Left lung (tissue), 10 donors: ENCODE results near the gene ITPK1. TPM values are rescaled to one million over a fixed set of nuclear protein-coding genes. Genes with fewer than 3 reads are reported as not detected.

Experiments used
- ATAC-seq: fragments of 200-7000 bp; cut with Tn5 transposase; one replicate; pipeline ENCODE4 v1.9.1; 2020; ENCODE audit warnings: moderate library complexity
- DNase-seq, 4 donors: peaks; one replicate each; pipeline ENCODE4 v3.0.0-alpha.2; 2013 to 2020
- H3K27ac ChIP-seq, 2 donors: fragments of 200-600 bp; sonication (generic) in 1 of 2; one replicate each; pipeline versions ENCODE4 v1.5.0 to v1.8.0; 2020 to 2021
- H3K27me3 ChIP-seq, 2 donors: fragments of 200-600 bp; sonication (generic) in 1 of 2; one replicate each; pipeline versions ENCODE4 v1.5.0 to v1.8.0; 2020 to 2021
- H3K36me3 ChIP-seq, 2 donors: fragments of 200-600 bp; sonication (generic) in 1 of 2; one replicate each; pipeline versions ENCODE4 v1.5.0 to v1.8.0; 2020 to 2021
- H3K4me1 ChIP-seq, 2 donors: fragments of 200-600 bp; one replicate each; pipeline ENCODE4 v1.8.0; 2021
- H3K4me3 ChIP-seq, 2 donors: fragments of 200-600 bp; sonication (generic) in 1 of 2; one replicate each; pipeline versions ENCODE4 v1.5.0 to v1.8.0; 2020 to 2021; ENCODE audit warnings: mild to moderate bottlenecking in 1 of 2
- H3K9me3 ChIP-seq, 2 donors: fragments of 200-600 bp; sonication (generic) in 1 of 2; one replicate each; pipeline versions ENCODE4 v1.5.0 to v1.8.0; 2020 to 2021
- CTCF ChIP-seq, 2 donors: fragments of 200-600 bp; sonication (generic) in 1 of 2; IDR thresholded peaks; one replicate each; pipeline versions ENCODE4 v1.5.0 to v1.8.0; 2021; ENCODE audit warnings: antibody characterized with exemption in 2 of 2
- intact Hi-C, 2 donors: fragments of 100-400 bp; cut with DNase I; formaldehyde crosslinking; loops; one replicate each; pipeline versions ENCODE4 v1.11.2 to v1.14.2; 2022
- polyA plus RNA-seq, 6 donors: library from polyadenylated mRNA; unstranded; fragments of 120-200 nt; gene quantifications; one replicate each; pipeline ENCODE4 v1.2.1, GENCODE V29; 2013; ENCODE audit not compliant: insufficient read length in 6 of 6
- total RNA-seq, 2 donors: library from RNA; stranded (reverse); fragmentation: NEBNext Ultra II Directional; extraction: Animal tissue kit (Norgen Biotek cat#: 25700); gene quantifications; one replicate each; pipeline ENCODE4 v1.2.1, GENCODE V29; 2021
- donor health status: DM: no; HTN: yes; CAD: no.
- donor health status: DM: no; HTN: no; CAD: no.

Gene ITPK1
- total and polyA plus RNA-seq, 8 donors = 18.1 to 108 (median 20.8) TPM

- Histone ChIP-seq H3K36me3 (no peaks in the 10 kb centered on the region), H3K9me3 (no peaks in the 10 kb centered on the region), H3K4me1 (peaks cover 0 to 43% of the 10 kb centered on the region in 2 donors), H3K27me3 (no peaks in the 10 kb centered on the region), H3K27ac (no peak overlapping the region), H3K4me3 (no peak overlapping the region)
- TF ChIP-seq CTCF (IDR thresholded peaks at IDR 0.05) = no peak
- peak in 1 of 4 donors; percentile 5 for DNase-seq
- peak; percentile 20 for ATAC-seq
- intact Hi-C loops = no loop called here
These were observed 13.2 kb upstream of the ITPK1 start for GRCh38 chr14:93128725-93129459.

GRCh38 chr14:93126111-93126510 lies 10.4 kb upstream of the ITPK1 start:
- peaks cover 0 to 30% of the 10 kb centered on the region in 2 donors for H3K4me1 ChIP-seq
- no peaks in the 10 kb centered on the region for H3K9me3 ChIP-seq
- no peak overlapping the region for H3K4me3 ChIP-seq
- no peak for DNase-seq
- no peaks in the 10 kb centered on the region for H3K36me3 ChIP-seq
- no peaks in the 10 kb centered on the region for H3K27me3 ChIP-seq
- H3K27ac ChIP-seq = no peak overlapping the region
- ATAC-seq = no peak
- TF ChIP-seq CTCF (IDR thresholded peaks at IDR 0.05) = no peak
- intact Hi-C loops = no loop called here

- Histone ChIP-seq H3K27me3 (no peaks in the 10 kb centered on the region), H3K4me3 (no peak overlapping the region), H3K9me3 (no peaks in the 10 kb centered on the region), H3K36me3 (no peaks in the 10 kb centered on the region), H3K27ac (no peak overlapping the region), H3K4me1 (peaks cover 0 to 11% of the 10 kb centered on the region in 2 donors)
- ATAC-seq (no peak), DNase-seq (no peak)
- intact Hi-C loops = no loop called here
- TF ChIP-seq CTCF (IDR thresholded peaks at IDR 0.05) = no peak
These were observed 7.1 kb upstream of the ITPK1 start for GRCh38 chr14:93122826-93123225.

- Histone ChIP-seq H3K4me3 (no peak overlapping the region), H3K9me3 (no peaks in the 10 kb centered on the region), H3K27ac (no peak overlapping the region), H3K4me1 (peaks cover 0 to 18% of the 10 kb centered on the region in 2 donors), H3K27me3 (no peaks in the 10 kb centered on the region), H3K36me3 (no peaks in the 10 kb centered on the region)
- DNase-seq (no peak), ATAC-seq (no peak)
- intact Hi-C loops = no loop called here
- TF ChIP-seq CTCF (IDR thresholded peaks at IDR 0.05) = no peak
These were observed 5.5 kb upstream of the ITPK1 start for GRCh38 chr14:93121030-93121834.

- TF ChIP-seq CTCF (IDR thresholded peaks at IDR 0.05) = no peak
- DNase-seq = no peak
- no peak overlapping the region for H3K27ac ChIP-seq
- no peak overlapping the region for H3K4me3 ChIP-seq
- no peaks in the 10 kb centered on the region for H3K36me3 ChIP-seq
- no peaks in the 10 kb centered on the region for H3K27me3 ChIP-seq
- H3K4me1 ChIP-seq = peaks cover 0 to 20% of the 10 kb centered on the region in 2 donors
- no peak for ATAC-seq
- no peaks in the 10 kb centered on the region for H3K9me3 ChIP-seq
- intact Hi-C loops = no loop called here
These were observed 4.8 kb upstream of the ITPK1 start for GRCh38 chr14:93120517-93120916.
